Lung (tissue), 12 donors: ENCODE data around the gene RNF217. TPM values are rescaled to one million over a fixed set of nuclear protein-coding genes. Genes with fewer than 3 reads are reported as not detected.

Experiments
- ATAC-seq: fragments of 200-7000 bp; cut with Tn5 transposase; one replicate; pipeline ENCODE4 v1.9.1; 2020; ENCODE audit warnings: moderate number of reproducible peaks; ENCODE audit not compliant: insufficient read depth, low FRiP score
- DNase-seq, 3 donors: peaks; one replicate each; pipeline ENCODE4 v3.0.0-alpha.2; 2013 to 2017
- H3K27ac ChIP-seq, 2 donors: one replicate each; pipeline ENCODE4 v1.5.1; 2013; ENCODE audit warnings: mild to moderate bottlenecking in 2 of 2, moderate library complexity in 2 of 2, control low read depth in 1 of 2, inconsistent platforms in 1 of 2, low read depth in 1 of 2, low read length in 1 of 2
- H3K27me3 ChIP-seq, 3 donors: one replicate each; pipeline ENCODE4 v1.5.1; 2013; ENCODE audit warnings: low read length in 2 of 3; ENCODE audit not compliant: control insufficient read depth in 3 of 3, insufficient read depth in 3 of 3
- H3K36me3 ChIP-seq, 4 donors: one replicate each; pipeline ENCODE4 v1.5.1; 2013; ENCODE audit warnings: low read length in 4 of 4, mild to moderate bottlenecking in 1 of 4, moderate library complexity in 1 of 4; ENCODE audit not compliant: control insufficient read depth in 4 of 4, insufficient read depth in 4 of 4
- H3K4me1 ChIP-seq, 5 donors: one replicate each; pipeline ENCODE4 v1.5.1; 2013; ENCODE audit warnings: low read length in 5 of 5, mild to moderate bottlenecking in 2 of 5, moderate library complexity in 1 of 5; ENCODE audit not compliant: control insufficient read depth in 5 of 5, insufficient read depth in 5 of 5
- H3K4me3 ChIP-seq: one replicate; pipeline ENCODE4 v1.5.1; 2013; ENCODE audit warnings: mild to moderate bottlenecking, control low read depth, moderate library complexity
- H3K9ac ChIP-seq, 2 donors: one replicate each; pipeline ENCODE4 v1.5.1; 2013; ENCODE audit warnings: low read length in 2 of 2, control low read depth in 1 of 2; ENCODE audit not compliant: insufficient read depth in 1 of 2
- H3K9me3 ChIP-seq, 4 donors: one replicate each; pipeline ENCODE4 v1.5.1; 2013; ENCODE audit warnings: low read length in 3 of 4, mild to moderate bottlenecking in 1 of 4, moderate library complexity in 1 of 4; ENCODE audit not compliant: control insufficient read depth in 4 of 4, insufficient read depth in 3 of 4
- WGBS, 2 donors: extraction: QIAGEN DNeasy Blood & Tissue Kit; methylation state at CpG; one replicate each; pipeline ENCODE4 v1.1.7; 2013; 5-methylcytosine and 5-hydroxymethylcytosine counted together
- polyA plus RNA-seq, 2 donors: library from polyadenylated mRNA; stranded (reverse); fragments of 200-250 nt; gene quantifications; one replicate each; pipeline ENCODE4 v1.2.1, GENCODE V29; 2013
- total RNA-seq, 2 donors: library from RNA; depleted of rRNA in 1 of 2; stranded (reverse); fragments of >200 nt in 1 of 2; gene quantifications; one replicate each; pipeline ENCODE4 v1.2.1, GENCODE V29; 2014 to 2021
- TF ChIP-seq, protein P1 (sequence below): IDR thresholded peaks from 2 replicates; pipeline ENCODE4 v1.5.1; 2012; ENCODE audit warnings: mild to moderate bottlenecking; ENCODE audit errors: control extremely low read depth, extremely low read depth
- donor health status: control.
- donor health status: control.
- donor health status: Bipolar disorder and iron deficiency.
- donor health status: healthy.
- donor health status: DM: yes; HTN: yes; CAD: no.

The RNF217 gene
- total and polyA plus RNA-seq, 4 donors = 3.1 to 58.6 (median 13.6) TPM

DNA sequence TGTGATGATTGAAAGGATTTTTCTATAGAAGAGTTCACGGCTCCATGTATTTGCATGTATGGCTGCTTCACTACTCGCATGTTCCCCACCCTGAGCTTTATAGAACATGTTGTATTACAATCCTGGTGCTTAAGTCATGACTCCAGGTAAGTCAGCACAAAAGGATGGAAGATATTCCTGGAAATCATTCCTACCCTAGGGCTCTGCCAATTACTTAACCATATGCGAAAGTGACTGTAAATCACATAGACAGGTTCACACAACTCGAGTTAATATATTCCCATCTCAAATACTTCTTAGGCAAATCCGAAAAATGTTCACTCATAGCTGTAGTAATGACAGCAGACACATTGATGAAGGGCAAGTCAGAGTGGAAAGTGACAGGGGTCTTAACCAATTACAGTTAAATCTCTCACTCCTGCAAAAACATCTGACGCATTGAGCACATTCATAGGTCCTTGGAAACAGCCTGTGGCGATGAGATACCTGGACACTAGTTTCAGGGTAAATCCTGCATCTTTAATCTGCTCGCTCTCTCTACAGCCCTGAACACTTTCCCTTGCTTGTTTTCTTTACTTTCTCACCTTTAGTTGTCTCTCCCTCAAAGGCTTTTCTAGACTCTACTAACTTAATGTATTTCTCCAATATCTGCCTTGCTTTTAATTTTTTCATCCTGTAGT is 35.1 kb downstream of the RNF217 start:
- no peaks in the 10 kb centered on the region for H3K36me3 ChIP-seq
- H3K27ac ChIP-seq = no peak overlapping the region
- 84 to 92% methylated on average over 8 of the region's 8 CpGs for WGBS, 2 donors
- no peak for DNase-seq
- TF ChIP-seq, protein P1, sequence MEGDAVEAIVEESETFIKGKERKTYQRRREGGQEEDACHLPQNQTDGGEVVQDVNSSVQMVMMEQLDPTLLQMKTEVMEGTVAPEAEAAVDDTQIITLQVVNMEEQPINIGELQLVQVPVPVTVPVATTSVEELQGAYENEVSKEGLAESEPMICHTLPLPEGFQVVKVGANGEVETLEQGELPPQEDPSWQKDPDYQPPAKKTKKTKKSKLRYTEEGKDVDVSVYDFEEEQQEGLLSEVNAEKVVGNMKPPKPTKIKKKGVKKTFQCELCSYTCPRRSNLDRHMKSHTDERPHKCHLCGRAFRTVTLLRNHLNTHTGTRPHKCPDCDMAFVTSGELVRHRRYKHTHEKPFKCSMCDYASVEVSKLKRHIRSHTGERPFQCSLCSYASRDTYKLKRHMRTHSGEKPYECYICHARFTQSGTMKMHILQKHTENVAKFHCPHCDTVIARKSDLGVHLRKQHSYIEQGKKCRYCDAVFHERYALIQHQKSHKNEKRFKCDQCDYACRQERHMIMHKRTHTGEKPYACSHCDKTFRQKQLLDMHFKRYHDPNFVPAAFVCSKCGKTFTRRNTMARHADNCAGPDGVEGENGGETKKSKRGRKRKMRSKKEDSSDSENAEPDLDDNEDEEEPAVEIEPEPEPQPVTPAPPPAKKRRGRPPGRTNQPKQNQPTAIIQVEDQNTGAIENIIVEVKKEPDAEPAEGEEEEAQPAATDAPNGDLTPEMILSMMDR = no peak
- no peaks in the 10 kb centered on the region for H3K27me3 ChIP-seq
- no peak overlapping the region for H3K4me3 ChIP-seq
- H3K9me3 ChIP-seq = no peaks in the 10 kb centered on the region
- H3K4me1 ChIP-seq = peaks cover 0 to 5% (median 0%) of the 10 kb centered on the region in 5 donors
- no peak overlapping the region for H3K9ac ChIP-seq
- no peak for ATAC-seq

DNA sequence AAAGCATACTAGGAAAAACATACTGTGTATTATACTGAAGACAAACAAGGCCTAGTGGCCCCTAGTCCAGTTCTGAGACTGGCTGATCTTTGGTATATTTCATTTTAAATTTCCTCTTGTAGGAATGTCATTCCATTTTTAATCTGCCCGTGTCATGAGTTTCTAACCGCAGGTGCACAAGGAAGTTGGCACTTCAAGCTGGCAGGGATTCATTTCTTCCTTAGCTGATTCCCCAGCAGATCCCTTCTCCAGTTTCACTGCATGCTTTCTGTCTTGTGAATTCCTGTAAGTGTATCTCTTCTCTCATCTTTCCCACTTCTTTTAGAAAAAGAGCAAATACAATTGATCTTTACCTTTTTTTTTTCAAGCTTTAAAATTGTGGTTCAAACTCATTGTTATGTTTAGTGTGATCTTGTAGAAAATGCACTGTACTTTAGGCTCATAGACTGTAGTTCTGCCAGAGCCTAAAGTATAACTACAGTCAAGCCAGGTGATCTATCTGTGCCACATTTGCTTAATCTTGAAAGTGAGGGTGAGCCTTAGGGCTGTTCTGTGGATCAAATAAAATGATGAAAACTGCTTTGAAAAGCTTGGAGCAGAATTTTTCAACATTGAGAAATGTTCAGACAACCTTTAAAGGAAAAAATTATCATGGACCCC is 37.0 kb downstream of the RNF217 start:
- Histone ChIP-seq H3K9me3 (no peaks in the 10 kb centered on the region), H3K27ac (no peak overlapping the region), H3K36me3 (no peaks in the 10 kb centered on the region), H3K9ac (no peak overlapping the region), H3K27me3 (no peaks in the 10 kb centered on the region), H3K4me1 (peaks cover 0 to 5% (median 0%) of the 10 kb centered on the region in 5 donors), H3K4me3 (no peak overlapping the region)
- 17 to 25% methylated on average over 2 of the region's 2 CpGs for WGBS, 2 donors
- ATAC-seq (no peak), DNase-seq (peak in 1 of 3 donors; percentile 27)
- TF ChIP-seq, protein P1 = no peak

GRCh38 chr6:125001684-125002405 is 39.6 kb downstream of the RNF217 start:
- H3K4me3 ChIP-seq = no peak overlapping the region
- H3K36me3 ChIP-seq = peaks cover 0 to 4% (median 0%) of the 10 kb centered on the region in 4 donors
- H3K9me3 ChIP-seq = no peaks in the 10 kb centered on the region
- DNase-seq (peak in 2 of 3 donors; percentile 36 to 45), ATAC-seq (no peak)
- no peaks in the 10 kb centered on the region for H3K27me3 ChIP-seq
- TF ChIP-seq, protein P1 = no peak
- 42 to 59% methylated on average over 4 of the region's 4 CpGs for WGBS, 2 donors
- peak overlapping the region in 1 of 2 donors; percentile 68 for H3K9ac ChIP-seq
- H3K4me1 ChIP-seq = peaks cover 0 to 5% (median 0%) of the 10 kb centered on the region in 5 donors
- H3K27ac ChIP-seq = peak overlapping the region in 1 of 2 donors; percentile 61
